ENCODE measurements around the gene SCTR.

SCTR gene

GRCh38 chr2:119487434-119488244 lies 36.6 kb downstream of the SCTR start:
- TF ChIP-seq, protein P1, sequence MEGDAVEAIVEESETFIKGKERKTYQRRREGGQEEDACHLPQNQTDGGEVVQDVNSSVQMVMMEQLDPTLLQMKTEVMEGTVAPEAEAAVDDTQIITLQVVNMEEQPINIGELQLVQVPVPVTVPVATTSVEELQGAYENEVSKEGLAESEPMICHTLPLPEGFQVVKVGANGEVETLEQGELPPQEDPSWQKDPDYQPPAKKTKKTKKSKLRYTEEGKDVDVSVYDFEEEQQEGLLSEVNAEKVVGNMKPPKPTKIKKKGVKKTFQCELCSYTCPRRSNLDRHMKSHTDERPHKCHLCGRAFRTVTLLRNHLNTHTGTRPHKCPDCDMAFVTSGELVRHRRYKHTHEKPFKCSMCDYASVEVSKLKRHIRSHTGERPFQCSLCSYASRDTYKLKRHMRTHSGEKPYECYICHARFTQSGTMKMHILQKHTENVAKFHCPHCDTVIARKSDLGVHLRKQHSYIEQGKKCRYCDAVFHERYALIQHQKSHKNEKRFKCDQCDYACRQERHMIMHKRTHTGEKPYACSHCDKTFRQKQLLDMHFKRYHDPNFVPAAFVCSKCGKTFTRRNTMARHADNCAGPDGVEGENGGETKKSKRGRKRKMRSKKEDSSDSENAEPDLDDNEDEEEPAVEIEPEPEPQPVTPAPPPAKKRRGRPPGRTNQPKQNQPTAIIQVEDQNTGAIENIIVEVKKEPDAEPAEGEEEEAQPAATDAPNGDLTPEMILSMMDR (IDR thresholded peaks at IDR 0.05; ENCODE audit: low read depth, low read length) = no peak
- Histone ChIP-seq H3K4me3 (ENCODE audit: low read depth, low read length) (no peak overlapping the region), H3K4me1 (no peaks in the 10 kb centered on the region; the same call in 1 of the 2 replicates), H3K9me3 (no peaks in the 10 kb centered on the region), H3K27me3 (no peaks in the 10 kb centered on the region), H3K36me3 (no peaks in the 10 kb centered on the region)
- DNase-seq = no peak

- no peak overlapping the region for H3K4me3 ChIP-seq (ENCODE audit: low read depth, low read length)
- H3K9me3 ChIP-seq = no peaks in the 10 kb centered on the region
- no peaks in the 10 kb centered on the region; the same call in 1 of the 2 replicates for H3K4me1 ChIP-seq
- H3K36me3 ChIP-seq = no peaks in the 10 kb centered on the region
- no peaks in the 10 kb centered on the region for H3K27me3 ChIP-seq
- DNase-seq = no peak
- TF ChIP-seq, protein P1 (IDR thresholded peaks at IDR 0.05; ENCODE audit: low read depth, low read length) = no peak
These were observed 37.4 kb downstream of the SCTR start for GRCh38 chr2:119486886-119487285.

DNA sequence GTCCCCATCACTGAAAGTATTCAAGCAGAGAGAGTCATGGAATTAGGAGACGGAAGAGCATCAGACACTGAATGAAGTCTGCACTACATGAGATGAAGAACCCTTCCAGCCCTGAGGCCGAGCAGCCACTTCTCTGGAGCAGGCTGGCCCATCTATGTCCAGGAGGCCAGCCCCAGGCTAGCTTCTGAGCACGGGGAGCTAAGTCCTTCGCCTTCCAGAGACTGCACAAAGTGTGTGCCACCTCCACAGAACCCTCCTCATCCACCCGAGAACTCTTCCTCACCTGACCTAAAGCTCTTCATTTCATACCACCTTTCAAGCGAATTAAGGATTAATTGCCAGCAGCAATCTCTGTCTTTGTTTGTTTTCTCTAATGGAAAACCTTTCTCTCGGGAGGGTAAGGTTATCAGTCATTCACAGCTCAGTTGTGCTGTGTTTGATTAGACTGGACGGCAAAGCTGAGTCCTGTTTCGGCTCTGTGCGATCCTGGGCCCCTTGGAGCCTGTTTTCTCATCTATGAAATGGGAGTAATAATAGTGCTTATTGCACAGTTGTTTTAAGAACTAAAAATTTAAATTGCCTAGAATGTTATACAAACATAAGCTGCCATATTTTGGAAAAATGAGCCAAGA lies 38.0 kb downstream of the SCTR start:
- no peaks in the 10 kb centered on the region for H3K27me3 ChIP-seq
- H3K4me1 ChIP-seq = no peaks in the 10 kb centered on the region; the same call in 1 of the 2 replicates
- no peak for DNase-seq
- TF ChIP-seq, protein P1 (IDR thresholded peaks at IDR 0.05; ENCODE audit: low read depth, low read length) = no peak
- no peaks in the 10 kb centered on the region for H3K36me3 ChIP-seq
- H3K9me3 ChIP-seq = no peaks in the 10 kb centered on the region
- no peak overlapping the region for H3K4me3 ChIP-seq (ENCODE audit: low read depth, low read length)

DNA sequence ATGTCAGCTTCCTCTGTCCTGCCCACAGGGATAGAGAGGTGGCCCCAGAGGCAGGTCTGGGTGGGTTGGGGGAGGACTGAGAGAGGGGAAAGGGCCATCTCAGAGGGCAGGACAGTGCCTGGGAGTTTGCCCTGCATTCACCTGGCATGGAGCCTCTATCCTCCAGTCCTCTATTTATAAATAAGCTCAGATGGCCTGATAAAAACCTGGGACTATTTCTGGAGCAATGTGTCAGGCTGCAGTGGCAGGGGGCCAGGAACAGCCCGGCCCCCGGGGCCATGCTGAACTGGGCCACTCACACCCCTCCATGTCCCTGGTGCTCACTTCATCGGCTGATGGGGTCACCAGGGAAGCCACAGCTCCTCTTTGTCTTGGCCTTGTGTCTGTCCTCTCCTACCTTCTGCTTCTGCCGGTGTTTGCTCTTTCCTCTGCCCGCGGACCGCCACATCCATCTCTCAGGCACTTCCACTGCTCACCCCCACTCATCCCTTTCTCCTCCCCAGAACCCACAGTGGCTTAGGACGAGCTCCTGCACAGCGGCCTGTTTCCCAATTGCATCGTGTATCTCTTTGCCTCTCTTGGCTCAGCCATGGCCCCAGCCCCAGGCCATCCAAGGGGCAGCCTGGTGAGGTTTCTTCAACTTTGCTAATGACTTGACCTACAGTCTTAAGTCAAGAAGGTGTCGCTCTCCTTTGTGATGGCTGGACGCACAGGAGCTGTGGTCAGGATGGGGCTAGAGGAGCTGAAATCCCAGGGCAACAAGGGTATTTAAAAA lies 38.8 kb downstream of the SCTR start:
- TF ChIP-seq, protein P1 (IDR thresholded peaks at IDR 0.05; ENCODE audit: low read depth, low read length) = no peak
- Histone ChIP-seq H3K36me3 (no peaks in the 10 kb centered on the region), H3K4me1 (peaks cover 2% of the 10 kb centered on the region), H3K27me3 (no peaks in the 10 kb centered on the region), H3K9me3 (no peaks in the 10 kb centered on the region), H3K4me3 (ENCODE audit: low read depth, low read length) (no peak overlapping the region)
- DNase-seq = no peak

DNA sequence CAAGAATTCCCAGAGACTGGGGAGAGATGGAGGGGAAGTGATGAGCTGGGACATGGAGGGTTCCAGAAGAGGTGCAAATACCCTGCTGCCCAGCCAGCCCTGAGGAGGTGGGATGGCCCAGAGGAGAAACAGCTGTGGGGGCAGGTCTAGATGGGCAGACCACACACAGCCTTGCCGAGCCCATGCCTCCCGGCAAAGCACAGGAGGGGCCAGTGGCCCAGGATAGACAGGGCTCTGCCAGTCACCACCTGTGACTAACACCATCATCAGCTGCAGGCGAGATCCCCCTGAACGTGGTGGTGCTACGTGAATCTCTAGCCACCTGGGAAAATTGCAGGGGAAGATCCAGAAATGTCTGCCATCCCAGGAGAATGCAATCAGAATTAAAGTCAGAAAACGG lies 39.4 kb downstream of the SCTR start:
- TF ChIP-seq, protein P1 (IDR thresholded peaks at IDR 0.05; ENCODE audit: low read depth, low read length) = no peak
- Histone ChIP-seq H3K9me3 (no peaks in the 10 kb centered on the region), H3K36me3 (no peaks in the 10 kb centered on the region), H3K27me3 (no peaks in the 10 kb centered on the region), H3K4me3 (ENCODE audit: low read depth, low read length) (no peak overlapping the region), H3K4me1 (peaks cover 3% of the 10 kb centered on the region)
- DNase-seq = no peak
